CD4-positive, CD25-positive, alpha-beta regulatory T cell (primary cell): ENCODE results near the gene LRMDA. TPM values are rescaled to one million over a fixed set of nuclear protein-coding genes. Genes with fewer than 3 reads are reported as not detected.

Experiments
- ATAC-seq, 2 donors: fragments of 150-1000 bp; cut with Tn5 transposase; one replicate each; pipeline ENCODE4 v1.10.0; 2021; ENCODE audit warnings: low read depth in 2 of 2, moderate number of reproducible peaks in 2 of 2, moderate library complexity in 1 of 2
- DNase-seq, 3 donors: peaks; one replicate each; pipeline versions ENCODE4 v3.0.0 to v3.0.0-alpha.2; 2012 to 2022; ENCODE audit warnings: mixed read lengths in 1 of 3
- H3K27ac ChIP-seq: one replicate; pipeline ENCODE4 v1.7.0; 2013; ENCODE audit warnings: mild to moderate bottlenecking, low read length; ENCODE audit not compliant: insufficient read depth, poor library complexity, severe bottlenecking
- H3K27me3 ChIP-seq: one replicate; pipeline ENCODE4 v1.7.0; 2013; ENCODE audit warnings: low read length; ENCODE audit not compliant: control insufficient read depth, insufficient read depth
- H3K36me3 ChIP-seq: one replicate; pipeline ENCODE4 v1.7.0; 2013; ENCODE audit warnings: mild to moderate bottlenecking, low read length, moderate library complexity; ENCODE audit not compliant: control insufficient read depth, insufficient read depth
- H3K4me1 ChIP-seq: 2 replicates; pipeline ENCODE4 v1.7.0; 2013; ENCODE audit warnings: mild to moderate bottlenecking, low read length; ENCODE audit not compliant: insufficient read depth, control insufficient read depth, poor library complexity, severe bottlenecking
- H3K4me3 ChIP-seq: one replicate; pipeline ENCODE4 v1.7.0; 2013; ENCODE audit warnings: low read depth, mild to moderate bottlenecking, low read length, moderate library complexity
- H3K9me3 ChIP-seq, 2 experiments: 1 replicate in 1 of 2; 2 replicates in 1 of 2; pipeline ENCODE4 v1.7.0; 2013; ENCODE audit warnings: low read length in 2 of 2, mild to moderate bottlenecking in 1 of 2, moderate library complexity in 1 of 2; ENCODE audit not compliant: control insufficient read depth in 2 of 2
- H3K27ac Mint-ChIP-seq, 3 donors: one replicate each; pipeline ENCODE4 v1.8.0; 2020 to 2022; ENCODE audit warnings: mild to moderate bottlenecking in 3 of 3, mixed read lengths in 3 of 3, moderate library complexity in 2 of 3
- H3K27me3 Mint-ChIP-seq: one replicate; pipeline ENCODE4 v1.8.0; 2022; ENCODE audit warnings: mild to moderate bottlenecking, mixed read lengths
- H3K36me3 Mint-ChIP-seq: one replicate; pipeline ENCODE4 v1.8.0; 2020; ENCODE audit warnings: mixed read lengths
- H3K4me1 Mint-ChIP-seq, 4 donors: one replicate each; pipeline ENCODE4 v1.8.0; 2020 to 2022; ENCODE audit warnings: mixed read lengths in 4 of 4, mild to moderate bottlenecking in 1 of 4
- H3K4me3 Mint-ChIP-seq, 4 donors: one replicate each; pipeline ENCODE4 v1.8.0; 2020 to 2022; ENCODE audit warnings: mild to moderate bottlenecking in 4 of 4, mixed read lengths in 4 of 4, moderate library complexity in 3 of 4
- H3K9me3 Mint-ChIP-seq, 7 donors: one replicate each; pipeline ENCODE4 v1.8.0; 2020 to 2022; ENCODE audit warnings: mixed read lengths in 7 of 7, mild to moderate bottlenecking in 3 of 7, moderate library complexity in 2 of 7
- polyA plus RNA-seq, 4 donors: library from polyadenylated mRNA; unstranded; fragments of 300-500 nt; fragmentation: Illumina TruSeq; gene quantifications; one replicate each; pipeline ENCODE4 v1.2.3, GENCODE V29; 2021
- total RNA-seq: library from RNA; stranded (reverse); gene quantifications from one replicate; pipeline ENCODE4 v1.2.3, GENCODE V29; 2022

Gene LRMDA
- total and polyA plus RNA-seq, 5 donors from 2014 or later = 0.10 TPM; not detected in 4

DNA sequence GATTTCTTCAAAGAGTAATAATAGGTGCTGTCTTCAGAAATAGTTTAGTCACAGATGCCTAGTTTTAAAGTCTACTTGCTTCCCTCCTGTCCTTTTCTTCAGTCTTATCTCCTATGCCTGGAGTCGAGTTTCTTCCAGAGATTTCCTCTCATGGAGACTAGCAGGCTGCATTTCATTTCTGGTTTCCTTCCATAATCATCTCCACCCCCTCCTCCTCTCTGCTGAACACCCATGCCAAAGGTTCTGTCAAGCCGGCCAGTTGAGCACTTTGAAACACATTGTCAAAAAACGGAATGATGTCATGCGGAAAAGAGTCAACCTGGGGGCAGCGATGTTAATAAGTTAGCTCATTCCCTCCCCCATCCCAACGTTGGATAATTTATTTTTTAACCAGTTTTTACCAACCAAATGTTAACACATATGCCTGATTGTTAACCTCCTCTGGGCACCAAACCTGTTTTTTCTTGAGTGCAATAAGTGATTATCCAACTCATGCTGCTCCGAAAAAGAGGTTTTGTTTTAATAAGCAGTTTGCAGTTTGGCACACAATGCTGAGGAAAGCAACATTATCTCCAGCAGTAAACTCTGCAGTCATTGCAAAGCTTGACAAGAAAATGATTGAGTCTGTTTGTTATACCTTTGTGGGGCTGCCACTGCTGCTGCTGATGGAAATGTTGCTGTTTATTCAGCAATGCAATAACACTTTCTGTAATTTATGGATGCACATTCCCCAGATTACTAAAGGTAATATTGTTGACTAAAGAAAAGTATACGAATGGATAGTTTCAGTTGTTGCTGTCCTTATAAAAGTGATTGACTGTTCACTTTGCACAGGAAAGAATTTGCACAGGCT is 161.6 kb downstream of the LRMDA start:
- peaks cover 0 to 4% (median 0%) of the 10 kb centered on the region in 7 donors for H3K9me3 Mint-ChIP-seq

DNA sequence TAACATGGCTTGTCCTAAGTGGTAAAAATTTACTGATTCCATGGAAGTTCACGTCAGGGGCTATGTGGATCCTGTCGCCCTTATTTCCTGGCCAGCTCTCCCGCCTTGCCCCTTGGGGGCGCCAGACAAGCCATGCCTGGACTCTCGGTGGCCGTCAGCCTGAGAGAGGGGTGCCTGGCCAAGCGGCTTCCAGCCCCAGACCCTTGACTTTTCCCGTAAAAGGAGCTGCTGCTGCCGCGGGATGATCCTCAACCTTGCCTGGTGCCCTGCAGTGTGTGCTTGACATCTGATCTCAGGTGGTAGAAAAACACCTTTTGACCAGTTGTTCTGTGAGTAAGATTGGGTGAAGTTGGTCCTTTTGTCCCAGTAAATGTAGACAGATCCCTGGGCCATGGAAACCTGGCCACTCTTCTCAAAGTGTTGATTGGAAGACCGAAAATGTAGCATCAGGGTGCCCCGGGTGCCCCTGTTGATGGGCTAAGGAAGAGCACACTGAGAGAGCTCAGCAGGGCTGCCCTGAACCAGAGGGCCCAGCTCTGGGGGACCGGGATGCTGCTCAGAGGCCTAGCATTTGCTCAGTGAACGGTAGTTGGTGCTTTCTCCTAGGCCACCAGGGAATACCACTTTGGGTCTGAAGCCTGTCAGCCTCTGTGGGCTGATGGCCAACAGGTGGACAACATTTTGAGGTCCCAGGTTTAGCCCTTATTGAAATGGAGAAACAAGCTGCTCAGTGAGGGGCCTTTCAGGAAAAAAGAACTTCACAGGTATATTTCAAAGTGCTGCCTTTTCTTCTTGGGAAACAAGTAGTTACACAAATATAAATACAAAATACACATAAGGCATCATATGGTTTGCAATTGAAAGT is 162.5 kb downstream of the LRMDA start:
- Mint-ChIP-seq H3K9me3 (peaks cover 0 to 4% (median 0%) of the 10 kb centered on the region in 7 donors), H3K36me3 (no peaks in the 10 kb centered on the region), H3K27ac (no peak overlapping the region), H3K4me1 (no peaks in the 10 kb centered on the region), H3K27me3 (peaks cover 7% of the 10 kb centered on the region), H3K4me3 (no peak overlapping the region)
- Histone ChIP-seq H3K27ac (no peak overlapping the region), H3K4me1 (no peaks in the 10 kb centered on the region), H3K9me3 (no peaks in the 10 kb centered on the region), H3K4me3 (no peak overlapping the region), H3K36me3 (no peaks in the 10 kb centered on the region), H3K27me3 (no peaks in the 10 kb centered on the region)
- DNase-seq = no peak
- no peak for ATAC-seq

More for the DNA sequence above, 161.6 kb downstream of the LRMDA start:
- Mint-ChIP-seq H3K27ac (no peak overlapping the region), H3K36me3 (no peaks in the 10 kb centered on the region), H3K4me1 (no peaks in the 10 kb centered on the region), H3K4me3 (no peak overlapping the region), H3K27me3 (peaks cover 7% of the 10 kb centered on the region)
- H3K9me3 ChIP-seq = no peaks in the 10 kb centered on the region
- H3K4me1 ChIP-seq = no peaks in the 10 kb centered on the region
- no peak for ATAC-seq
- no peaks in the 10 kb centered on the region for H3K27me3 ChIP-seq
- H3K4me3 ChIP-seq = no peak overlapping the region
- DNase-seq = no peak
- H3K27ac ChIP-seq = no peak overlapping the region
- H3K36me3 ChIP-seq = no peaks in the 10 kb centered on the region

- H3K4me1 Mint-ChIP-seq = no peaks in the 10 kb centered on the region
- Histone ChIP-seq H3K27me3 (no peaks in the 10 kb centered on the region), H3K27ac (no peak overlapping the region), H3K36me3 (no peaks in the 10 kb centered on the region), H3K9me3 (no peaks in the 10 kb centered on the region), H3K4me1 (no peaks in the 10 kb centered on the region), H3K4me3 (no peak overlapping the region)
- no peak for ATAC-seq
- no peak overlapping the region for H3K27ac Mint-ChIP-seq
- DNase-seq = no peak
- peaks cover 0 to 7% (median 0%) of the 10 kb centered on the region in 7 donors for H3K9me3 Mint-ChIP-seq
- no peak overlapping the region for H3K4me3 Mint-ChIP-seq
- H3K27me3 Mint-ChIP-seq = peaks cover 5% of the 10 kb centered on the region
- H3K36me3 Mint-ChIP-seq = no peaks in the 10 kb centered on the region
These were observed 165.7 kb downstream of the LRMDA start for GRCh38 chr10:75596930-75597620.

GRCh38 chr10:75597773-75598440 is 166.5 kb downstream of the LRMDA start:
- DNase-seq = no peak
- no peaks in the 10 kb centered on the region for H3K9me3 ChIP-seq
- Mint-ChIP-seq H3K9me3 (peaks cover 0 to 7% (median 0%) of the 10 kb centered on the region in 7 donors), H3K27ac (no peak overlapping the region), H3K36me3 (no peaks in the 10 kb centered on the region), H3K4me3 (no peak overlapping the region), H3K4me1 (no peaks in the 10 kb centered on the region), H3K27me3 (peaks cover 5% of the 10 kb centered on the region)
- H3K27ac ChIP-seq = no peak overlapping the region
- H3K4me3 ChIP-seq = no peak overlapping the region
- no peaks in the 10 kb centered on the region for H3K27me3 ChIP-seq
- H3K36me3 ChIP-seq = no peaks in the 10 kb centered on the region
- no peak for ATAC-seq
- no peaks in the 10 kb centered on the region for H3K4me1 ChIP-seq

DNA sequence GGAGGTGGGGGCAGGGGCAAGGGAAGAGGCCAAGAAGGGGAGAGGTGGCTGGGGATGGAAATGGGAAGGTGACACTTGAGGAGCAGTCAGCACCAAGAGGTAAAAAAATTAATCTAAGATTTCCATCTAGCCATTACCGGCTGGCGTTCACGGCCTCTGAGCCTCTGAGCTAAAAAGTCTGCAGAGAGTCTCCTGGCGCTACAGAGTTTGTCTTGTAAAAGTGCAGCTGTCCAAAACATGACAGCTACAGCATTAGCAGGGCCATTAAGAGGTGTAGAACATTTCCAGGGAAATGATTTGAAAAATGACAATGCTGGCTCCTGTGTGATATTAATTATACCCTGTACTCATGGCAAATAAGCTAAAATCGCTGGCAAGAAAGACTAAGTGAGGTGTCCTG is 167.6 kb downstream of the LRMDA start:
- Mint-ChIP-seq H3K4me1 (no peaks in the 10 kb centered on the region), H3K4me3 (no peak overlapping the region), H3K9me3 (peaks cover 0 to 7% (median 0%) of the 10 kb centered on the region in 7 donors), H3K27me3 (peaks cover 5% of the 10 kb centered on the region), H3K36me3 (no peaks in the 10 kb centered on the region), H3K27ac (no peak overlapping the region)
- Histone ChIP-seq H3K27me3 (no peaks in the 10 kb centered on the region), H3K4me1 (no peaks in the 10 kb centered on the region), H3K4me3 (no peak overlapping the region), H3K27ac (no peak overlapping the region), H3K36me3 (no peaks in the 10 kb centered on the region), H3K9me3 (no peaks in the 10 kb centered on the region)
- no peak for ATAC-seq
- DNase-seq = no peak

DNA sequence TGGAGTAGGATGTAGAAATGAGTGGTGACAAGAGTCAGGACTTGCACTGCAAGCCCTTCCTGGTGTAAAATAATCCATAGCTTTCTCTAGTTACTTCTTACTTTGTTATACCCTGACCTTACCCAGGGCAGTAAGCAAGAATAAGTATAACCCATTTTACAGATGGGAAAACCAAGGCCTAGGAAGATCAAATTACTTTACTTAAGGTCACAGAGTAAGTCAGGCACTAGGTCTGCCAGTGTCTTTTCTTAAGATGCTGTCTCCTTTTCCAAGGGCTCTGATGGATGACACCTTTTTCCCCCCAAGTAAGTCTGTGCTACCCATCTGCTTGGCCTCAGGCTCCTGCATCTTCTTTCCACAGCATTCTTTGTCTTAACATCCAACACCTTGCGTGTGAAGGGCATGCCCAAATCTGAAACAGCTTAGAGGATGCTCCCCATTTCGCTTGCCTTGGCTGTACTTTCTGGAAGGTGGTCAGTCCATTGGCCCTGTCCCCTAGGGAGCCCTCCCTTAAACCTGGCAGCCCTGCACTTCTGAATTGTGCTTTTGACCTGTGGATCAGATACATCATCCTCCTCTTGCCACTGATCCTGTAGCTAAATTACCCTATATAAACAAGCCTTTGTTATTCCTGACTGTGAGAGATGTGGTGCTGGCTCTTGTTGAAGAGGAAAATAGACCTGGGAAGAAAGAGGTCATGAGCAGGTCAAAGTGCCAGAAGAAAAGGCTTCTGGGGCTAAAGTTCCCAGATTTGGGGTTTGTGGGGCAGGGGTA is 168.6 kb downstream of the LRMDA start:
- H3K4me1 ChIP-seq = no peaks in the 10 kb centered on the region
- H3K9me3 ChIP-seq = no peaks in the 10 kb centered on the region
- no peak overlapping the region for H3K27ac ChIP-seq
- H3K27me3 ChIP-seq = no peaks in the 10 kb centered on the region
- H3K4me1 Mint-ChIP-seq = no peaks in the 10 kb centered on the region
- no peak for DNase-seq
- ATAC-seq = no peak
- no peak overlapping the region for H3K4me3 Mint-ChIP-seq
- H3K36me3 ChIP-seq = no peaks in the 10 kb centered on the region
- peaks cover 8% of the 10 kb centered on the region for H3K27me3 Mint-ChIP-seq
- no peaks in the 10 kb centered on the region for H3K36me3 Mint-ChIP-seq
- H3K4me3 ChIP-seq = no peak overlapping the region
- peaks cover 0 to 5% (median 0%) of the 10 kb centered on the region in 7 donors for H3K9me3 Mint-ChIP-seq
- no peak overlapping the region for H3K27ac Mint-ChIP-seq
